Loucy (cell line): ENCODE results near the gene GABRA4.

Experiments
- CTCF ChIP-seq: fragments of 200-600 bp; sonication (generic); conservative IDR thresholded peaks from 2 replicates; pipeline ENCODE4 v1.5.1; 2014; ENCODE audit warnings: mild to moderate bottlenecking, antibody characterized with exemption, low read length
- EZH2phosphoT487 ChIP-seq: fragments of 200-600 bp; IDR thresholded peaks from 2 replicates; pipeline ENCODE4 v1.6.1; 2018; ENCODE audit warnings: antibody characterized with exemption, mild to moderate bottlenecking, moderate library complexity, borderline replicate concordance

- TF ChIP-seq CTCF (no peak), EZH2phosphoT487 (no peak)
Observed at GRCh38 chr4:46984781-46985180, 8.6 kb downstream of the GABRA4 start.
